ENCODE data around the gene ENGASE. TPM values are rescaled to one million over a fixed set of nuclear protein-coding genes. Genes with fewer than 3 reads are reported as not detected.

Gene ENGASE
- total RNA-seq, 1 donor from 2014 or later = 11.7 TPM

DNA sequence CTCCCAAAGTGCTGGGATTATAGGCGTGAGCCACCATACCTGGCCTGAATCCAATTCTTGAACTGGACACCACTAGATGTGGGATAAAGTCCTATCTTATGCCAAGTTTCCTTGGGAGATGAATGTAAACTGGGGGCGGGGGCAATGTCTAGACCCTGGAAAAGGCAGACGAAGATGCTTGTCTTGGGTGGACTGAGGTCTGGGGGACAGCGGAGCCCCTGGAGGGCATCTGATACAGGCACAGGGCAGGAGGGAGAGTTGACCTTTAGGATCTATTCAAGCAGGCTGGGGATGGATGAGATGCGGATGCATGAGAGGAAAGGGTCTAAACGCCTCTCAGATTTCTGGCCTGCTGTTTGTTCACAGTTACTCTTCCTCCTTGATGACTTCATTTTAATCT lies 38.9 kb upstream of the ENGASE start:
- Mint-ChIP-seq H3K4me3 (no peak overlapping the region), H3K4me1 (no peaks in the 10 kb centered on the region), H3K27ac (no peak overlapping the region), H3K9me3 (no peaks in the 10 kb centered on the region), H3K36me3 (no peaks in the 10 kb centered on the region), H3K27me3 (ENCODE audit: insufficient read depth, low read depth) (peaks cover 17% of the 10 kb centered on the region)
- H4K20me1 ChIP-seq (ENCODE audit: low read depth) = no peaks in the 10 kb centered on the region
- H3K9ac ChIP-seq = no peak overlapping the region
- no peaks in the 10 kb centered on the region for H3K79me2 ChIP-seq (ENCODE audit: low read depth)
- H3K27ac ChIP-seq = no peak overlapping the region
- no peak for DNase-seq (ENCODE audit: low spot score)
- TF ChIP-seq EZH2 (IDR thresholded peaks at IDR 0.05) (no peak), EZH2phosphoT487 (IDR thresholded peaks at IDR 0.05) (no peak)
- TF ChIP-seq, protein P1, sequence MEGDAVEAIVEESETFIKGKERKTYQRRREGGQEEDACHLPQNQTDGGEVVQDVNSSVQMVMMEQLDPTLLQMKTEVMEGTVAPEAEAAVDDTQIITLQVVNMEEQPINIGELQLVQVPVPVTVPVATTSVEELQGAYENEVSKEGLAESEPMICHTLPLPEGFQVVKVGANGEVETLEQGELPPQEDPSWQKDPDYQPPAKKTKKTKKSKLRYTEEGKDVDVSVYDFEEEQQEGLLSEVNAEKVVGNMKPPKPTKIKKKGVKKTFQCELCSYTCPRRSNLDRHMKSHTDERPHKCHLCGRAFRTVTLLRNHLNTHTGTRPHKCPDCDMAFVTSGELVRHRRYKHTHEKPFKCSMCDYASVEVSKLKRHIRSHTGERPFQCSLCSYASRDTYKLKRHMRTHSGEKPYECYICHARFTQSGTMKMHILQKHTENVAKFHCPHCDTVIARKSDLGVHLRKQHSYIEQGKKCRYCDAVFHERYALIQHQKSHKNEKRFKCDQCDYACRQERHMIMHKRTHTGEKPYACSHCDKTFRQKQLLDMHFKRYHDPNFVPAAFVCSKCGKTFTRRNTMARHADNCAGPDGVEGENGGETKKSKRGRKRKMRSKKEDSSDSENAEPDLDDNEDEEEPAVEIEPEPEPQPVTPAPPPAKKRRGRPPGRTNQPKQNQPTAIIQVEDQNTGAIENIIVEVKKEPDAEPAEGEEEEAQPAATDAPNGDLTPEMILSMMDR (IDR thresholded peaks at IDR 0.05) = no peak
- no peaks in the 10 kb centered on the region for H3K36me3 ChIP-seq
- no peaks in the 10 kb centered on the region for H3F3A ChIP-seq (ENCODE audit: low read depth)
- H3K27me3 ChIP-seq = peaks cover 16% of the 10 kb centered on the region
- H2AFZ ChIP-seq (replicated peaks) = no peak overlapping the region
- H3K4me3 ChIP-seq = no peak overlapping the region
- peaks cover 3% of the 10 kb centered on the region for H3K4me1 ChIP-seq
- no peak overlapping the region for H3K4me2 ChIP-seq
- no peaks in the 10 kb centered on the region for H3K9me3 ChIP-seq (ENCODE audit: low read depth)

DNA sequence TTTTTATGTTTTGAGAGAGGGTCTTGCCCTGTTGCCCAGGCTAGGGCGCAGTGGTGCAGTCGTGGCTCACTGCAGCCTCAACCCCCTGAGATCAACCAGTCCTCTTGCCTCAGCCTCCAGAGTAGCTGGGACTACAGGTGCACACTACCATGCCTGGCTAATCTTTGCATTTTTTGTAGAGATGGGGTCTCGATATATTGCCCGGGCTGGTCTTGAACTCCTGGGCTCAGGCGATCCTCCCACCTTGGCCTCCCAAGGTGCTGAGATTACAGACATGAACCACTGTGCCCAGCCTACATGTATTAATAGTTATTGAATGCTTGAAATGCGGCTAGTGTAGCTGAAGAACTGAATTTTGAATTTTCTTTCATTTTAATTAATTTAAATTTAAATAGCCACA lies 38.4 kb upstream of the ENGASE start:
- DNase-seq (ENCODE audit: low spot score) = no peak
- H3K27me3 Mint-ChIP-seq (ENCODE audit: insufficient read depth, low read depth) = peaks cover 16% of the 10 kb centered on the region

DNA sequence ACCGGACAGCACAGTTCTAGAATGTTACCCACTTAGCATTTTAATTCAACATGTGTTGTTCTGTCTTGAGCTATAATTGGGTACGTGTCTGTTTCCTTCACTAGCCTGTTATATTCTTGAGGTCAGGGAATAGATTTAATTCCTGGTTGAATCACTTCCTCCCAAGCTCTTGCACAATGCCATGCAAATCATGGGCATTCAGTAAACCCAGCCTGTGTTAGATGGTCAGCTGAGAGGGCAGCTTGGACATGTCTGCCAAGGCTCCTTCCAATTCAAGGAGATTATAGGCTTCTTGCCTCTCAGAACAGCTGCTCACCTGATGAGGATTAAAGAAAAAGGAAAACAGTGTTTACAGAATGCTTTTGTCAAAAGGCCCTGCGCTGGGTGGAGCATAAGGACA lies 38.0 kb upstream of the ENGASE start:
- Mint-ChIP-seq H3K9me3 (no peaks in the 10 kb centered on the region), H3K4me1 (no peaks in the 10 kb centered on the region), H3K27me3 (ENCODE audit: insufficient read depth, low read depth) (peaks cover 12% of the 10 kb centered on the region), H3K27ac (no peak overlapping the region), H3K4me3 (no peak overlapping the region), H3K36me3 (no peaks in the 10 kb centered on the region)
- Histone ChIP-seq H3F3A (ENCODE audit: low read depth) (no peaks in the 10 kb centered on the region), H4K20me1 (ENCODE audit: low read depth) (no peaks in the 10 kb centered on the region), H3K27me3 (peaks cover 10% of the 10 kb centered on the region), H3K36me3 (no peaks in the 10 kb centered on the region), H3K9ac (no peak overlapping the region), H3K4me2 (peak overlapping the region; percentile 12), H2AFZ (replicated peaks) (no peak overlapping the region), H3K79me2 (ENCODE audit: low read depth) (no peaks in the 10 kb centered on the region), H3K4me1 (peaks cover 3% of the 10 kb centered on the region), H3K27ac (no peak overlapping the region), H3K9me3 (ENCODE audit: low read depth) (no peaks in the 10 kb centered on the region), H3K4me3 (no peak overlapping the region)
- TF ChIP-seq, protein P1 (IDR thresholded peaks at IDR 0.05) = no peak
- DNase-seq (ENCODE audit: low spot score) = no peak

More for the DNA sequence above, 38.4 kb upstream of the ENGASE start:
- Histone ChIP-seq H3K4me2 (no peak overlapping the region), H3K36me3 (no peaks in the 10 kb centered on the region), H3K79me2 (ENCODE audit: low read depth) (no peaks in the 10 kb centered on the region), H3K4me1 (peaks cover 3% of the 10 kb centered on the region), H3K27me3 (peaks cover 14% of the 10 kb centered on the region), H3K4me3 (no peak overlapping the region), H3K27ac (no peak overlapping the region), H4K20me1 (ENCODE audit: low read depth) (no peaks in the 10 kb centered on the region), H3K9ac (no peak overlapping the region), H3F3A (ENCODE audit: low read depth) (no peaks in the 10 kb centered on the region), H3K9me3 (ENCODE audit: low read depth) (no peaks in the 10 kb centered on the region), H2AFZ (replicated peaks) (no peak overlapping the region)
- H3K27ac Mint-ChIP-seq = no peak overlapping the region
- no peaks in the 10 kb centered on the region for H3K36me3 Mint-ChIP-seq
- no peaks in the 10 kb centered on the region for H3K4me1 Mint-ChIP-seq
- no peaks in the 10 kb centered on the region for H3K9me3 Mint-ChIP-seq
- TF ChIP-seq, protein P1 (IDR thresholded peaks at IDR 0.05) = no peak
- no peak for TF ChIP-seq EZH2 (IDR thresholded peaks at IDR 0.05)
- no peak for TF ChIP-seq EZH2phosphoT487 (IDR thresholded peaks at IDR 0.05)
- H3K4me3 Mint-ChIP-seq = no peak overlapping the region

Measured in neural progenitor cell (in vitro differentiated cells).